ENCODE results near the gene GMPPB. TPM values are rescaled to one million over a fixed set of nuclear protein-coding genes. Genes with fewer than 3 reads are reported as not detected.

The GMPPB gene
- polyA plus RNA-seq, 1 donor (not counting 4 experiments of a cell fraction or from before 2014, with no cell fraction given) = 17.4 TPM

DNA sequence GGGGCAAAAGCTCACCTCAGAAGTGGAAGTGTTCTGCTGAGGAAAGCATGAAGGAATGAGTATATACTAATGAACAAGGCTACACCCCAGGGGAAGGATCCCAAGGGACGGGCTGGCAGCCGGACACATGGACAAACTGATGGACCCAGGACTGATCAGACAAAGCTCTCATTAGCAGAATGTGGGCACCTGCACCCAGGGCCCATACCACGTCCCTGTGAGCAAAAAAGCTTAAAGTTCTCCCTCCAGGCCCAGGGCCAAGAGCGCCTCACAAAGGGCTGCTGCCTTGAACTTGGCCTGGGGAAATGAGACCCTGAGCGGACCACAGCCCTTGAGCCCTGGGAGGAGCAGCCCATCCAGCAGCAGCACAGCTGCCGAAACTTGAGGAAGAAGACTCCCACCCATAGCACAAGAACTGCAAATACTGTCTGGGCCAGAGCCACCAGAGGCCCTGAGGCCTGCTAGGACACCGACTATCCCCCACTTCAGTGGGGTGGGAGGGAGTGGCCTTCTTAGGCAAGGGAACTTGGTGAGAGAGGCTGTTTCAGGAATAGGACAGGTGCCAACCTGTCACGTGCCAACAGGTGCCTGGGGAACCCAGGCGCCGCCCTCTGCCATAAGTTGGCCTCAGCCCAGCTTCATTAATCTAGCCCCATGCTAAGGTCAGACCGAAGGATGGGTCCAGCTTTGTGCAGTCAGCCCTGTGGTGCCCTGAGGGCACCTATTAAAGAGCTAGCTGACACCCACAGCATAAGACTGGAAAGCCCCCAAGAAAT lies 2.3 kb upstream of the GMPPB start:
- DNase-seq (ENCODE audit: low read depth, low spot score) = no peak
- H3K36me3 ChIP-seq (ENCODE audit: control insufficient read depth in 2 of 2, extremely low read depth in 1 of 2, insufficient read depth in 2 of 2, low read length in 2 of 2) = peaks cover 14 to 24% of the 10 kb centered on the region in 2 experiments
- no peak overlapping the region for H2AFZ ChIP-seq (ENCODE audit: control insufficient read depth, low read length)
- H3K79me2 ChIP-seq (ENCODE audit: control insufficient read depth, insufficient read depth, low read length) = peaks cover 17% of the 10 kb centered on the region
- H3K27ac ChIP-seq (ENCODE audit: control insufficient read depth, insufficient read depth, low read length) = no peak overlapping the region
- no peak overlapping the region for H3K4me2 ChIP-seq (ENCODE audit: control insufficient read depth, extremely low read depth, insufficient read depth, low read depth, low read length)
- no peaks in the 10 kb centered on the region for H3K27me3 ChIP-seq (ENCODE audit: control insufficient read depth, extremely low read depth, insufficient read depth, low read length)
- H3K9me1 ChIP-seq (ENCODE audit: control insufficient read depth, extremely low read depth, insufficient read depth, low read length) = no peaks in the 10 kb centered on the region
- H3K9ac ChIP-seq (ENCODE audit: control insufficient read depth, extremely low read depth, insufficient read depth, low read length) = no peak overlapping the region
- no peak overlapping the region for H3K4me3 ChIP-seq (ENCODE audit: control insufficient read depth in 2 of 3, extremely low read depth in 1 of 3, insufficient read depth in 2 of 3, low read depth in 1 of 3, low read length in 3 of 3)
- peaks cover 11% of the 10 kb centered on the region for H3K4me1 ChIP-seq (ENCODE audit: control insufficient read depth, extremely low read depth, insufficient read depth, low read length)
- TF ChIP-seq, protein P1, sequence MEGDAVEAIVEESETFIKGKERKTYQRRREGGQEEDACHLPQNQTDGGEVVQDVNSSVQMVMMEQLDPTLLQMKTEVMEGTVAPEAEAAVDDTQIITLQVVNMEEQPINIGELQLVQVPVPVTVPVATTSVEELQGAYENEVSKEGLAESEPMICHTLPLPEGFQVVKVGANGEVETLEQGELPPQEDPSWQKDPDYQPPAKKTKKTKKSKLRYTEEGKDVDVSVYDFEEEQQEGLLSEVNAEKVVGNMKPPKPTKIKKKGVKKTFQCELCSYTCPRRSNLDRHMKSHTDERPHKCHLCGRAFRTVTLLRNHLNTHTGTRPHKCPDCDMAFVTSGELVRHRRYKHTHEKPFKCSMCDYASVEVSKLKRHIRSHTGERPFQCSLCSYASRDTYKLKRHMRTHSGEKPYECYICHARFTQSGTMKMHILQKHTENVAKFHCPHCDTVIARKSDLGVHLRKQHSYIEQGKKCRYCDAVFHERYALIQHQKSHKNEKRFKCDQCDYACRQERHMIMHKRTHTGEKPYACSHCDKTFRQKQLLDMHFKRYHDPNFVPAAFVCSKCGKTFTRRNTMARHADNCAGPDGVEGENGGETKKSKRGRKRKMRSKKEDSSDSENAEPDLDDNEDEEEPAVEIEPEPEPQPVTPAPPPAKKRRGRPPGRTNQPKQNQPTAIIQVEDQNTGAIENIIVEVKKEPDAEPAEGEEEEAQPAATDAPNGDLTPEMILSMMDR (optimal IDR thresholded peaks at IDR 0.05 in 1 of 3, IDR thresholded peaks at IDR 0.05 in 1 of 3, conservative IDR thresholded peaks at IDR 0.05 in 1 of 3; ENCODE audit: extremely low read depth in 1 of 3, insufficient read depth in 2 of 3, low read length in 3 of 3) = no peak
- no peak for TF ChIP-seq EZH2 (IDR thresholded peaks at IDR 0.05; ENCODE audit: low read length)
- FAIRE-seq = no peak
- no peaks in the 10 kb centered on the region for H4K20me1 ChIP-seq (ENCODE audit: control insufficient read depth, extremely low read depth, insufficient read depth, low read length)
- H3K9me3 ChIP-seq (ENCODE audit: control insufficient read depth, low read depth, low read length) = no peaks in the 10 kb centered on the region
- dilution Hi-C loops (cut with MboI; ENCODE audit: extremely low pct_ligation_motif_present, low sequenced_read_pairs) = loop anchor here (25.0 kb wide), 1 partner anchor 136 kb away; the partner anchor contains the start of genes CAMKV and TRAIP

DNA sequence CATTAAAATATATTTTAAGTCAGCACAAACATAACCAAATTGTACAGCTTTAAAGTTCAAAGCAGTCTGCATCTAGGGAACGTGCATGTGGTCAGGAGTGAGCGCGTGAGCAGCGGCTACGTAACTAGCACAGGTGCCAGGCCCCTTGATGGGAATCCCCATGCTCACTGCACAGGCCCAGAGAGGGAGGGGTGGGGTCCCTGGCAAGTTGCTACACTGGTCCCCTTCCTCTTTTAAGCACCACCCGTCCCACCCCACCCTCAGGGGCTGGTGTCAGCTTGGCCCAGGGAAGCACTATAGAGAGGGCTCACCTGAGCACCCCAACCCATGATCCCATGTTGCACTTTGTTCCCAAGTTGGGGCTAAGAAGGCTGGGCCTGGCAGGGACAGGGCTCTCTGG lies 835 bp upstream of the GMPPB start:
- no peaks in the 10 kb centered on the region for H3K9me1 ChIP-seq (ENCODE audit: control insufficient read depth, extremely low read depth, insufficient read depth, low read length)
- H3K4me2 ChIP-seq (ENCODE audit: control insufficient read depth, extremely low read depth, insufficient read depth, low read depth, low read length) = peak overlapping the region; percentile 95
- no peak overlapping the region for H2AFZ ChIP-seq (ENCODE audit: control insufficient read depth, low read length)
- TF ChIP-seq, protein P1 (optimal IDR thresholded peaks at IDR 0.05 in 1 of 3, IDR thresholded peaks at IDR 0.05 in 1 of 3, conservative IDR thresholded peaks at IDR 0.05 in 1 of 3; ENCODE audit: extremely low read depth in 1 of 3, insufficient read depth in 2 of 3, low read length in 3 of 3) = no peak
- TF ChIP-seq EZH2 (IDR thresholded peaks at IDR 0.05; ENCODE audit: low read length) = no peak
- H3K9me3 ChIP-seq (ENCODE audit: control insufficient read depth, low read depth, low read length) = no peaks in the 10 kb centered on the region
- peak overlapping the region; percentile 99 for H3K9ac ChIP-seq (ENCODE audit: control insufficient read depth, extremely low read depth, insufficient read depth, low read length)
- H3K27me3 ChIP-seq (ENCODE audit: control insufficient read depth, extremely low read depth, insufficient read depth, low read length) = no peaks in the 10 kb centered on the region
- H3K4me1 ChIP-seq (ENCODE audit: control insufficient read depth, extremely low read depth, insufficient read depth, low read length) = peaks cover 13% of the 10 kb centered on the region
- H3K4me3 ChIP-seq (ENCODE audit: control insufficient read depth in 2 of 3, extremely low read depth in 1 of 3, insufficient read depth in 2 of 3, low read depth in 1 of 3, low read length in 3 of 3) = peak overlapping the region; percentile 55 to 99 (median 96)
- H3K36me3 ChIP-seq (ENCODE audit: control insufficient read depth in 2 of 2, extremely low read depth in 1 of 2, insufficient read depth in 2 of 2, low read length in 2 of 2) = peaks cover 21 to 30% of the 10 kb centered on the region in 2 experiments
- no peak for FAIRE-seq
- H4K20me1 ChIP-seq (ENCODE audit: control insufficient read depth, extremely low read depth, insufficient read depth, low read length) = peaks cover 6% of the 10 kb centered on the region
- DNase-seq (ENCODE audit: low read depth, low spot score) = no peak
- H3K79me2 ChIP-seq (ENCODE audit: control insufficient read depth, insufficient read depth, low read length) = peaks cover 17% of the 10 kb centered on the region
- H3K27ac ChIP-seq (ENCODE audit: control insufficient read depth, insufficient read depth, low read length) = peak overlapping the region; percentile 93
- dilution Hi-C loops (cut with MboI; ENCODE audit: extremely low pct_ligation_motif_present, low sequenced_read_pairs) = no loop called here

Data from keratinocyte (primary cell).